GM20431 (cell line): ENCODE measurements around the gene CDK19.
"Not testable (repeated sequence)": the region's sequence is repeated elsewhere in the genome, so short reads cannot be mapped to it uniquely, and the experiment has no call there.

Experiments
- in situ Hi-C: fragments of 300-500 bp; cut with MseI, MboI; formaldehyde crosslinking; loops from one replicate; pipeline ENCODE4 v1.15.0; 2020; ENCODE audit warnings: low sequenced_read_pairs; ENCODE audit not compliant: unreplicated experiment

Gene CDK19

DNA sequence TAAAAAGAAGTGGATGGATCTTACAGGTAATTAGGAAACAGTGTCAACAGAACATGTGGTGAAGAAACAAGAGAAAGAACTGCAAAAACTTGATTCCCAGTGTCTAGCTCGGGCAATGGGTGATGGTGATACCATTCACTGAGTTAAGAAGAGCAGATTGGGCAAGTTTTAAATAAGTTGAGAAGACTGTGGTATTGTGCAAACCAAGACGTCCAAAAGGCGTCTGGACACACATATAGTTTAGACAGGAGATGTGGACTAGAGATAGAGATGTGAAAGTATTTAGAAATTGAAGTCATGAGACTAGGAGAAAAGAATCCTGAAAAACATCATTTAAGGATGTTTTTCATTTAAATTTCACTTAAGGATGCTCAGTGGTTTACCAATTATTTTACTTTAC is 53.9 kb downstream of the CDK19 start:
- in situ Hi-C loops, result no loop called here

DNA sequence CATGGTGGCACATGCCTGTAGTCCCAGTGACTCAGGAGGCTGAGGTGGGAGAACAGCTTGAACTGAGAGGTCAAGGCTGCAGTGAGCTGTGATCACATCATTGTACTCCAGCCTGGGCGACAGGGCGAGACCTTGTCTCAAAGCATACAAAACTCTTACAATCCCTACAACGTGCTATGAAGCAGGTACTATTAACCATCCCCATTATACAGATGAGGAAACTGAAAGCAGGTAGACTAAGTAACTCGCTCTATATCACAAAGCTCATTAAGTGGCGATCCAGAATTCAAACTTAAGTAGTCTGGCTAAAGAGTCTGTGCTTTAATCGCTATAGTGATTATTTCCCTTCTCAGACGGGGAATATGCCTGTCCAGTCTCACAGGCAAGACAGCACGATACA is 54.7 kb downstream of the CDK19 start:
- in situ Hi-C loops, result no loop called here

DNA sequence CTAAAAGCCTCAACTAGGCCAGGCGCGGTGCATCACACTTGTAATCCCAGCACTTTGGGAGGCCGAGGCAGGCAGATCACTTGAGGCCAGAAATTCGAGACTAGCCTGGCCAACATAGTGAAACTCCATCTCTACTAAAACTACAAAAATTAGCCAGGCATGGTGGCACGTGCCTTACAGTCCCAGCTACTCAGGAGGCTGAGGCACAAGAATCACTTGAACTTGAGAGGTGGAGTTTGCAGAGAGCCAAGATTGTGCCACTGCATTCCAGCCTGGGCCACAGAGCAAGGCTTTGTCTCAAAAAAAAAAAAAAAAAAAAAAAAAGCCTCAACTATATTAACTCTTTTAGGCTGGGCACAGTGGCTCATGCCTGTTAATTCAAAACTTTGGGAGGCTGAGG is 55.2 kb downstream of the CDK19 start:
- in situ Hi-C loops, result not testable (repeated sequence)

DNA sequence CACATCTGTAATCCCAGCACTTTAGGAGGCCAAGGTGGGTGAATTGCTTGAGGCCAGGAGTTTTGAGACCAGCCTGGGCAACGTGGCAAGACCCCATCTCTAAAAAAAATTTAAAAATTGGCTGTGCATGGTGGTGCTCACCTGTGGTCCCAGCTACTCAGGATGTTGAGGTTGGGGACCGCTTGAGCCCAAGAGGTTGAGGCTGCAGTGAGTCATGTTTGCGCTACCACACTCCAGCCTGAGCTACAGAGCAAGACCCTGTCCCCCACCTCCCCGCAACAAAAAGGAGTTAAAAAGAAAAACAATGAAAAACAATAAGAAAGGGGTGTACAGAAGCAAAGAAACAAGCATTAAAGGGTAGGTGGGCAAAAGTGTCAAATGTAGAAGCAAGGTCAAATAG is 57.3 kb downstream of the CDK19 start:
- in situ Hi-C loops, result no loop called here

DNA sequence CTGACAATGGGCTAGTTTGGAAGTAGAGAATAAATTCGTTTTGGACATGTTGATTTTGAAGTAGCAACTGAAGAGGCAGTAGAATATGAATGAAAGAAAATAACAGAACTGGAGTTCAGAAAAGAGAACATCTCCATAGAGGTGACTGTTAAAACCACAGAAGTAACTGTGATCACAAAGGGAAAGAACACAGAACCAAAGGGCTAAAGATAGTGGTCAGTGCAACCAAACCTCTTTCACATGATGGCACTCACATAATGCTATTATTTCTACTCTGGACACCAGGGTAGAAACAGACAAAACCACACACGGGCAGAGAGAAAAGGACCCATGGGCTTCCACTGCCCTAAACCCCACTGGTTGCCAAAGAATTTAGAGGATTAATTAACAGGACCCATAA is 58.5 kb downstream of the CDK19 start:
- in situ Hi-C loops, result no loop called here

DNA sequence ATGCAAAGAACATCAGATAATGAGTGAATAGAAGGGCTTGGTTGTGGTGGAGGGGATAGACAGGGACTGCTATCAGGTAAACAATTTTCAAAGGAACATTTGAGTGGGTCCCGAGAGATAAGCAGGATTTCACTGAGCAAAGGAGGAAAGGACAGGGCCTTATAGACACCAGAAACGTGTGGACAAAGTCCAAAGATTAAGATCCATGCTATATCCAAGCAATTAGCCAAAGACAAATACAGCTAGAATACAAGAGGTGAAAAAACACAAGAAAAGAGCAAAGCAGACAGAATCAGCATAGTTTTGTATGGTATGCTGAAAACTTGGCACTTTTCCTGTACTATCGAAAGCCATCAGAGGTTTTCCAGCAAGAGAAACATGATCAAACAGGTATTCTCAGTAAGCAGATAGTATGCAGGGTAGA is 59.8 kb downstream of the CDK19 start:
- in situ Hi-C loops, result no loop called here

DNA sequence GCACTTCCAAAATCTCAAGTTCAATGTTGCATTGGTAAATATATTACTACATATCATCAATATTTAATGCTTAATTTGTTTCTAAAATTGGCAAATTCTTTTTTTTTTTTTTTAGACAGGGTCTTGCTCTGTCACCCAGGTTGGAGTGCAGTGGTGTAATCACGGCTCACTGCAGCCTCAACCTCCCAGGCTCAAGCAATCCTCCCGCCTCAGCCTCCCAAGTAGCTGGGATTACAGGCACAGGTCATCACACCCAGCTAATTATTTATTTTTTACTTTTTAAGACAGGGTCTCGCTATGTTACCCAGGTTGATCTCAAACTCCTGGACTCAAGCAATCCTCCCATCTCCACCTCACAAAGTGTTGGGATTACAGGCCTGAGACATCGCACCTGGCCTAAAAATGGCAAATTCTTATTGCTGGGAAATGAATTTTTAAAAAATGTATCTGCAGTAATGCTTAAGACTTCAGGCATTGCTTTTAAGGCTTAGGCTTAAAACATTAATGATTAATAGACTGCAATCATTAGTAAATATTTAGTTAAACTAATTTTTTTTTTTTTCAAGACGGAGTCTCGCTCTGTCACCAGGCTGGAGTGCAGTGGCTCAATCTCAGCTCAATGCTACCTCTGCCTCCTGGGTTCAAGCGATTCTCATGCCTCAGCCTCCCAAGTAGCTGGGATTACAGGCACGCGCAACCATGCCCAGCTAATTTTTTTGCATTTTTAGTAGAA is 61.2 kb downstream of the CDK19 start:
- in situ Hi-C loops, result not testable (repeated sequence)

DNA sequence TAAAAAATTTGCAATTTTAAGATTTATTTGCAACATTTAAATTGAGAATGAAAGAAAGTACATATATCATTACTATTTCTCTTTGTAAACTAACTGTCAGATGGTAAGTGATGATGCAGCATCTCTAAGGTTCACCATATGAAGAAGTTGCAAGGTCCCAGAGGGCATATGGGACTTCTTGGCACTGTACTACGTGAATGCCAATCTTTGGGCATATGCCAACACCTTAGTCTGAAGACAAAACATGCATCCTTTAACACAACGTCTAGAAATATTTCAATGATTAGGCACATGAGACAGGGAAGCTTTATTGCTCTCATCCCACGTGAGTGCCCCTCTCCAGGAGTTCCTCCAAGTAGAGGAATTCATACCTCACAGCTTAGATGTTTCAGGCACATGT is 66.8 kb downstream of the CDK19 start:
- in situ Hi-C loops, result no loop called here

DNA sequence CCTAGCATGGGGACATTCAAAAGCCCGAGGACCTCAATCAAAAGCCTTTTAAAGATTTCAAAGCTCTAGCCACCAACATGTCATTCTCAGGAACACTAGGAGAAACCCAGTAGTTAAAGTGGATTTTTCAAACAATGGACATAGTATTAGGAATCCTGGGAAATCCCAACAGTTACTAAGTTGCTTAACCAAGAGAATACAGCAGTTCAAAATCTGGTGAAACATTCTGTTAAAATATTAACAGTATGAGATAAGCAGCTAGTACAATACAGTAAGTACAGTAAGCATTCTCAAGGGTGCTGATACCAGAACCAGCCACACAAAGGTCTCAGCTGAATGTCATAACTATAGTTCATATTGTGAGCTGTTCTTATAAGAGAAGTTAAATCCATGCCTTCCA is 68.6 kb downstream of the CDK19 start:
- in situ Hi-C loops, result no loop called here

DNA sequence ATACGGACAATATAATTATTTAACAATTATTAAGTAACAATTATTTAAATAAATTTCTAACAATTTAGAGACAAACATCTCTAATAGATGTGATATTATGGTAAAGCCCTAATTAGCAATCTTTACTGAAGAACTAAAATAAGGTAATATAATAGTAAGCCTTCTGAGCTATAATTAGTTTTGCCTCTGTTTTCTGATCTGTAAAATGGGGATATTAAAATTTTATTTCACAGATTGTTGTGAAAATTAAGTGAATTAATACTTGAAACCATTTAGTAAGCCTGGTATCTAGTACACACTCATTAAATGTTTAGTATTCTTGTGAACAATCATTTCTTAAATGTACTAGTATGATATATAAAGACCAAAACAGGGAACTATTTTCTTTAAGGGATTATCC is 70.3 kb downstream of the CDK19 start:
- in situ Hi-C loops, result no loop called here

DNA sequence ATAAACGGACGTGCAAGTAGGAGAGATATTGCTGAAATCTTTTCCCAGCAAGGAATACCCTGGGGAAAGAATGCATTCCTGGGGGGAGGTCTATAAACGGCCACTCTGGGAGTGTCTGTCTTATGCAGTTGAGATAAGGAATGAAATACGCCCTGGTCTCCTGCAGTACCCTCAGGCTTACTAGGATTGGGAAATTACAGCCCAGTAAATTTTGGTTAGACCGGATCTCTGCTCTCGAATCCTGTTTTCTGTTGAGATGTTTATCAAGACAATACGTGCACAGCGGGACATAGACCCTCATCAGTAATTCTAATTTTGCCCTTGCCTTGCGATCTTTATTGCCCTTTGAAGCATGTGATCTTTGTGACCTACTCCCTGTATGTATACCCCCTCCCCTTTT is 72.7 kb downstream of the CDK19 start:
- in situ Hi-C loops, result not testable (repeated sequence)

DNA sequence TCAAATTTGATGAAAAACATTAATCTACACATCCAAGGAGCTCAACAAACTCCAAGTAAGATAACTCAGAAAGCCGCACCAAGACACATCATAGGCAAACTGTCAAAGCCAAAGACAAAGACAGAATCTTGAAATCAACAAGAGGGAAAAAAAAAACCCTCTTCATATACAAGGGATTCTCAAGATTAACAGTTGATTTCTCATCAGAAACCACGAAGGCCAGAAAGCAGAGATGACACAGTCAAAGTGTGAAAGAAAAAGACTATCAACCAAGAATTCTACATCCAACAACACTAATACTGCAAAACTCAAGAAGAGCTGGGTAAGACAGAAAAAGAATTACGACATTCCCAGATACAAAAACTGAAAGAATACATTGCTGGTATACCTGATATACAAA is 73.8 kb downstream of the CDK19 start:
- in situ Hi-C loops, result no loop called here

DNA sequence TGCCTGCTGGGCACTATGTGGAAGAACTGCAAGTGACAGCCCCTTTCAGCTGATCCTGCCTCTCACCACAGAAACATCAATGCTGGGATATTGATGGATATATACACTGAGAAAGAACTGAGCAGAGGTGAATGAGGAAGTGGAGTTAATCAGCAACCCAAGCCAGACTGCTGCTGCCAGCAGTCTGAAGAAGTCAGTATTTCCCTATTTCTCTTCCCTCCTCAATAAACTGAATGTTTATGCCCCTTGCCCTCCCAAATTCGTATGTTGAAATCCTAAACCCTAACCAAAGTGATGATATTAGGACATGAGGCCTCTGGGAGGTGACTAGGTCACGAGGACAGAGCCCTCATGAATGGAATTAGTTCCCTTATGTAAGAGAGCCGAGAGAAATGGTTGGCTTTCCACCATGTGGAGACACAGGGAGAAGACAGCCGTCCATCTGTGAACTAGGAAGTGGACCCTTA is 76.3 kb downstream of the CDK19 start:
- in situ Hi-C loops, result no loop called here

DNA sequence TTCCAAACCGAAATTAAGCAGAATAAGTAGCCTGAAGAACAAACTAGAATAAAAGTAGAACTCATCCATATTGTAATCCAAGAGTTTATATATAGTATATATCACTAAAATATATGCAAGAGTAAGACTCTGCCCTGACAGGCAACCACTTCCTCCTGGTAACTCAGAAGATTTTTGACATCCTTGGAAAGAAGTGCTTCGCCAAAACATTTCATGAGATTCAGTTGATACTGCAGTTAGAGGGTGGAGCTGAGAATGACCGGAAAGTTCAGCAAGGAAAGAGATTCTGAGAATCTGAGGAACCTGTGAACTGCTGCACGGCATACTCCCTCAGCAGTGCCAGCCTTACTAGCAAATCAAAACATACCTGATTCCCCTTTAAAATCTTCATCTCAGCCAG is 79.6 kb downstream of the CDK19 start:
- in situ Hi-C loops, result no loop called here

DNA sequence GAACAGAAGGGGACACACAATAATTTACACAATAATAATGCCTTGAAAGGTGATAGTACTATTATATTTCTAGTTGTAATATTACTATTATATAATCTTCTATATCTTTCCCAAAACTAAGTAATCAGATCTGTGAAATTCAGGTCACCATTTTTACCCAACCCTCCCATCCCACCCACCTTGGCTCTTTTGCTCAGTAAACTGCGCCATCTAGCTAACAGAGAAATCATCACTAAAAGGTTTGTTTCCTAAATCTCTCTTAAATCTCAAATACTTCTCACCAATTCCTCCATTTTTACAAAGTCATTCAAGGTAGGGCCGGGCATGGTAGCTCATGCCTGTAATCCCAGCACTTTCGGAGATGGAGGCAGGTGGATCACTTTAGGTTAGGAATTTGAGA is 83.4 kb downstream of the CDK19 start:
- in situ Hi-C loops, result no loop called here

DNA sequence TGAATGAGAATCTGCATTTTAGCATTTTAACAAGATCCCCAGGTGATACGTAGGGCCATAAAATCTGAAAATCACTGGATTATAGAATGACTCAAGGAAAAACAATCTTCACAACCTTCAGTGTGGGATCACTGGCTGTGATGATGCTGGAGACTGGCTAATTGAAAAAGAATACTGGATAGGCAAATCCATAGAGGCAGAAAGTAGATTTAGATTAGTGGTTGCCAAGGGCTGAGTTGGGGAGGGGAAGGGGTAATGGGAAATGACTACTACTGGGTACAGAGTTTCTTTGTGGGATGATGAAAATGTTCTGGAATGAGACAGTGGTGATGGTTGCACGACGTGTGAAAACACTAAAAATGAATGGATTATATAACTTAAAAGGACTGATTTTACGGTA is 84.1 kb downstream of the CDK19 start:
- in situ Hi-C loops, result no loop called here

DNA sequence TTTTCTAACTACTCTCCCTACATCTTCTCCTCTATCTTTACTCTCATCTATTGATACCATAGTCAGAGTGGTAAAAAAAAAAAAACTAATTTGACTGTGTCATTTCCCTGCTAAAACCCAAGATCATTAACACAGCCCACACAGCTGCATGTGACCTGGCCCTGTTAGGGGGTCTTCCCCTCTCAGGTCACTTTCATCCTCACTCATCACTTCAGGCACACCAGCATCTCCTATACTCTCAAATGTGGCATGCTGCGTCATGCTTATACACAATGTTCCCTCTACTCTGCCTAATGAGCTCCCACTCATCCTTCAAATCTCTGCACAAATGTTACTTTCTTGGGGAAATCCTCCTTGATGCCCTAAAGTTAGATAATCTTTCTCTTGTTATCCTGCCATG is 86.8 kb downstream of the CDK19 start:
- in situ Hi-C loops, result no loop called here

DNA sequence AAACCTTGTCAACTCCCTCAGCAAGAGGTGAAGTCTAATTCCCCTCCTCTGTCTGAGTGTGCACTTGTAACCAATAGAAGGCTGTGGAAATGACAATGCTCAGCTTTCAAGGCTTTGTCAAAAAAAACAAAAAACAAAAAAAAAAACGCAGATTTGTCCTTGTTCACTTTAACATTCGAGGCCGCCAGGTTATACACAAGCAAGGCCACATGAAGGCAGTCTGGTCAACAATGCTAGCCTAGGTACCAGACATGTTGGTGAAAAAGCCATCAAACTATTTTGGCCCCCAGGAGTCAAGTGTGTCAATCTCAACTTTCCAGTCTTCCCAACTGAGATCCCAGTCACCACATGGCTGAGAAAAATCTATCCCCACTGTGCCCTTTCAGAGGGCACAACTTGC is 92.3 kb downstream of the CDK19 start:
- in situ Hi-C loops, result no loop called here

DNA sequence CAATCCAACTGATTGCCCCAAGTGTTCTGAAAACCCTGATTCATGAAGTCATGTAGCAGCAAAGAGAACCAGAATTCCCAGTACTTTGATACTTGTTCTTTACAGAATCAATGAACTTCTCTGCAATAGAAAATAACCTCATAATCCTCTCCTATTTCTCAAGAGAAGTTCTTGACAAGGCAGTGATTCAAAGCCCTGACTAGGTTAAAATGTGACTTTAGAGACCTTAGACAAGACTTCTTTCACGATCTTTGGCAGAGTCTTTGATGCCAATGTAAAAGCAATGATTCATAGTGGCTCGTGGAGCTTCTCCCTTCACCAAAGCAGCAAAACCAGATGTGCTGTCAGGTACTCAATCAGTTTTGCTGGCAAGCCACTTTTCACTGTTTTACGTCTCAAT is 95.2 kb downstream of the CDK19 start:
- in situ Hi-C loops, result no loop called here

DNA sequence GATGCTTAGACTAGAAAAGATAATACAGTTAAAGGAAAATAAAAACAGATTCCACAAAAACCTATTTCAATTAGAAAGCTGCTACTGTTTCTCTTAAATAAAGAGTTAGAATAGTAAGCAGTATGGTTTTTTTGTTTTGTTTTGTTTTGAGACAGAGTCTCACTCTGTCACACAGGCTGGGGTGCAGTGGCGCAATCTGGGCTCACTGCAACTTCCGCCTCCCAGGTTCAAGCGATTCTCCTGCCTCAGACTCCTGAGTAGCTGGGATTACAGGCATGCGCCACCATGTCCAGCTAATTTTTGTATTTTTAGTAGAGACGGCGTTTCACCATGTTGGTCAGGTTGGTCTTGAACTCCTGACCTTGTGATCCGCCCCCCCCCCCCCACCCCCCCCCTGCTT is 95.7 kb downstream of the CDK19 start:
- in situ Hi-C loops, result not testable (repeated sequence)

DNA sequence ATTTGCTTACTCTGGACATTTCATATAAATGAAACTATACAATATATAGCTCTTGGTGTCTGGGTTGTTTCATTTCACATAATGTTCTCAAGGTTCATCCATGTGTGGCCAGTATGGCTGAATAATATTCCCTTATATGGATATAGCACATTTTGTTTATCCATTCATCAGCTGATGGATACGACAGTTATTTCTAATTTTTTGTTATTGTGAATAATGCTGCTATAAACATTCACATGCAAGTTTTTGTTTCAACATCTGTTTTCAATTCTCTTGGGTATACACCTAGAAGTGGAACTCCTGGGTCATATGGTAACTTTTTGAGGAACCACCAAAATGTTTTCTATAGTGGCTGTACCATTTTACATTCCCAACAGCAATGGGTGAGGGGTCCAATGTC is 101.1 kb downstream of the CDK19 start:
- in situ Hi-C loops, result no loop called here

DNA sequence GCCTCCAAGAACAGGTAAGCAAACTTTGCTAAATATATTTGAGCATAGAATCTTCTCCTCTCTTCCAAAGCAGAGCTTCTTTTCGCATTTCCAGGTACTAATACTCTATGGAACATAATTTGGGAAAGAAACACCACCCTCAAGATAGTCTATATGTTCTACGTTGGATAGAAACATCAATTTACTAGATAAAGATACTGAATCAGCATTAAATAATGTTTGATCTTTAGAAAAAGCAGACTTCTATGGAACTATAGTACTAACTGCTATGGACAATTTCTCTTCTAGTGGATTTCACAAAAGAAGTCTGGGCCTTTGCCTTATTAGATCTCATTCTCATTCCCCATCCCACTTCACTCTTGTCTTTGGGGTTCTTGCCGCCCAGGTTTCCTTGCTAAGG is 103.0 kb downstream of the CDK19 start:
- in situ Hi-C loops, result no loop called here
